Neural cell (in vitro differentiated cells): Measurements from ENCODE around the gene FHOD3. TPM values are rescaled to one million over a fixed set of nuclear protein-coding genes. Genes with fewer than 3 reads are reported as not detected.

Source experiments
- H2AFZ ChIP-seq: fragments of 200-600, 300-800 bp; sonication (generic), shearing (Covaris generic); 2 replicates; pipeline ENCODE4 v1.6.0; 2014; ENCODE audit warnings: low read depth, mild to moderate bottlenecking, antibody characterized with exemption, low read length, moderate library complexity
- H3F3A ChIP-seq: fragments of 200-600 bp; shearing (Covaris generic); 2 replicates; pipeline ENCODE4 v1.6.1; 2016; ENCODE audit warnings: mild to moderate bottlenecking, moderate library complexity, mixed read lengths, antibody characterized with exemption, low read length; ENCODE audit not compliant: insufficient read depth, poor library complexity, severe bottlenecking
- H3K27ac ChIP-seq: fragments of 200-600, 300-800 bp; sonication (generic), shearing (Covaris generic); 2 replicates; pipeline ENCODE4 v1.5.1; 2014; ENCODE audit warnings: mild to moderate bottlenecking, low read length, moderate library complexity
- H3K27me3 ChIP-seq: fragments of 300-800, 200-600 bp; sonication (generic), shearing (Covaris generic); 2 replicates; pipeline ENCODE4 v1.6.0; 2014; ENCODE audit warnings: mild to moderate bottlenecking, low read depth, low read length, moderate library complexity; ENCODE audit not compliant: insufficient read depth
- H3K36me3 ChIP-seq: fragments of 300-800, 200-600 bp; sonication (generic), shearing (Covaris generic); 2 replicates; pipeline ENCODE4 v1.5.1; 2014; ENCODE audit warnings: mild to moderate bottlenecking, antibody characterized with exemption, low read length, moderate library complexity; ENCODE audit not compliant: insufficient read depth
- H3K4me2 ChIP-seq: fragments of 300-800, 200-600 bp; sonication (generic), shearing (Covaris generic); 2 replicates; pipeline ENCODE4 v1.6.0; 2014; ENCODE audit warnings: mild to moderate bottlenecking, low read length
- H3K4me3 ChIP-seq: fragments of 300-800, 200-600 bp; sonication (generic), shearing (Covaris generic); 2 replicates; pipeline ENCODE4 v1.5.1; 2014; ENCODE audit warnings: mild to moderate bottlenecking, low read length, moderate library complexity
- H3K79me2 ChIP-seq: fragments of 200-600 bp; shearing (Covaris generic); replicated peaks from 2 replicates; pipeline ENCODE4 v1.6.0; 2014; ENCODE audit warnings: mild to moderate bottlenecking, low read length, moderate library complexity; ENCODE audit not compliant: insufficient read depth
- H3K9ac ChIP-seq: fragments of 300-800, 200-600 bp; sonication (generic), shearing (Covaris generic); 2 replicates; pipeline ENCODE4 v1.6.1; 2016; ENCODE audit warnings: mild to moderate bottlenecking, low read length, mixed read lengths
- H3K9me2 ChIP-seq: fragments of 200-600 bp; shearing (Covaris generic); 2 replicates; pipeline ENCODE4 v1.6.1; 2016; ENCODE audit warnings: mild to moderate bottlenecking, low read length, mixed read lengths; ENCODE audit not compliant: insufficient read depth
- H3K9me3 ChIP-seq: fragments of 200-600, 300-800 bp; sonication (generic), shearing (Covaris generic); 2 replicates; pipeline ENCODE4 v1.6.1; 2016; ENCODE audit warnings: mild to moderate bottlenecking, mixed run types, low read length, moderate library complexity, mixed read lengths
- H4K20me1 ChIP-seq: fragments of 200-600 bp; shearing (Covaris generic); 2 replicates; pipeline ENCODE4 v1.6.1; 2016; ENCODE audit warnings: mild to moderate bottlenecking, mixed run types; ENCODE audit not compliant: insufficient read depth
- CTCF ChIP-seq: fragments of 450-650 bp; IDR thresholded peaks from 2 replicates; pipeline ENCODE4 v1.5.1; 2014; ENCODE audit warnings: antibody characterized with exemption, mild to moderate bottlenecking, moderate library complexity; ENCODE audit not compliant: poor library complexity, severe bottlenecking
- EP300 ChIP-seq: fragments of 450-650 bp; conservative IDR thresholded peaks from 2 replicates; pipeline ENCODE4 v1.6.1; 2014; ENCODE audit warnings: antibody characterized with exemption, mild to moderate bottlenecking, moderate library complexity; ENCODE audit not compliant: poor library complexity, severe bottlenecking
- EZH2 ChIP-seq: fragments of 200-600, 300-800 bp; shearing (Covaris generic), sonication (generic); IDR thresholded peaks from 2 replicates; pipeline ENCODE4 v1.6.1; 2014; ENCODE audit warnings: antibody characterized with exemption, low read length, borderline replicate concordance, mild to moderate bottlenecking; ENCODE audit not compliant: insufficient read depth, poor library complexity, severe bottlenecking
- MXI1 ChIP-seq: fragments of 450-650 bp; conservative IDR thresholded peaks from 2 replicates; pipeline ENCODE4 v1.6.1; 2014; ENCODE audit warnings: antibody characterized with exemption, mild to moderate bottlenecking; ENCODE audit not compliant: poor library complexity, severe bottlenecking
- POLR2AphosphoS5 ChIP-seq: IDR thresholded peaks from 2 replicates; pipeline ENCODE4 v1.6.1; 2012
- RAD21 ChIP-seq: fragments of 450-650 bp; conservative IDR thresholded peaks from 2 replicates; pipeline ENCODE4 v1.6.1; 2014; ENCODE audit warnings: antibody characterized with exemption, mild to moderate bottlenecking, moderate library complexity
- REST ChIP-seq: IDR thresholded peaks from 2 replicates; pipeline ENCODE4 v1.6.1; 2012; ENCODE audit warnings: borderline replicate concordance
- SMC3 ChIP-seq: fragments of 450-650 bp; conservative IDR thresholded peaks from 2 replicates; pipeline ENCODE4 v1.6.1; 2014; ENCODE audit warnings: antibody characterized with exemption, mild to moderate bottlenecking, moderate library complexity; ENCODE audit not compliant: poor library complexity
- TAF1 ChIP-seq: IDR thresholded peaks from 2 replicates; pipeline ENCODE4 v1.6.1; 2012; ENCODE audit warnings: low read depth
- polyA plus RNA-seq: library from polyadenylated mRNA; depleted of rRNA; stranded (reverse); fragments of >200 nt; gene quantifications from 2 replicates; pipeline ENCODE4 v1.2.3, GENCODE V29; 2014

The FHOD3 gene
- polyA plus RNA-seq, 1 donor from 2014 or later = 19.4 TPM

- Histone ChIP-seq H3K79me2 (peaks cover 16% of the 10 kb centered on the region), H3F3A (no peaks in the 10 kb centered on the region), H4K20me1 (no peaks in the 10 kb centered on the region), H3K27me3 (no peaks in the 10 kb centered on the region), H3K9me2 (no peaks in the 10 kb centered on the region), H2AFZ (no peak overlapping the region), H3K9ac (no peak overlapping the region), H3K4me3 (no peak overlapping the region), H3K36me3 (no peaks in the 10 kb centered on the region), H3K27ac (no peak overlapping the region), H3K9me3 (no peaks in the 10 kb centered on the region), H3K4me2 (no peak overlapping the region)
- no peak for TF ChIP-seq MXI1
- TF ChIP-seq TAF1 = no peak
- TF ChIP-seq EZH2 = no peak
- no peak for TF ChIP-seq REST
- TF ChIP-seq CTCF = no peak
- no peak for TF ChIP-seq SMC3
- no peak for TF ChIP-seq POLR2AphosphoS5
- TF ChIP-seq EP300 = no peak
- TF ChIP-seq RAD21 = no peak
These were observed 52.0 kb downstream of the FHOD3 start for GRCh38 chr18:36349552-36349951.

GRCh38 chr18:36350251-36350651 is 52.7 kb downstream of the FHOD3 start:
- H2AFZ ChIP-seq = no peak overlapping the region

More at GRCh38 chr18:36350251-36350651, 52.7 kb downstream of the FHOD3 start:
- TF ChIP-seq RAD21 = no peak
- no peak for TF ChIP-seq SMC3
- no peak for TF ChIP-seq EP300
- TF ChIP-seq CTCF = no peak
- no peak for TF ChIP-seq POLR2AphosphoS5
- no peak for TF ChIP-seq EZH2
- TF ChIP-seq TAF1 = no peak
- no peak for TF ChIP-seq MXI1
- no peak for TF ChIP-seq REST
- H3K9me3 ChIP-seq = no peaks in the 10 kb centered on the region
- H3K36me3 ChIP-seq = no peaks in the 10 kb centered on the region
- H3K4me3 ChIP-seq = no peak overlapping the region
- no peaks in the 10 kb centered on the region for H3F3A ChIP-seq
- peaks cover 13% of the 10 kb centered on the region for H3K79me2 ChIP-seq
- H3K4me2 ChIP-seq = no peak overlapping the region
- no peaks in the 10 kb centered on the region for H3K9me2 ChIP-seq
- H3K27ac ChIP-seq = no peak overlapping the region
- no peak overlapping the region for H3K9ac ChIP-seq
- no peaks in the 10 kb centered on the region for H3K27me3 ChIP-seq
- H4K20me1 ChIP-seq = no peaks in the 10 kb centered on the region
